PFSK-1 (cell line): Measurements from ENCODE around the gene ARAP1.

Experiments used
- FOXP2 ChIP-seq: optimal IDR thresholded peaks from 2 replicates; pipeline ENCODE3; 2011; ENCODE audit warnings: borderline replicate concordance, control low read depth, inconsistent platforms; ENCODE audit not compliant: insufficient read depth; ENCODE audit errors: extremely low read length, extremely low read depth
- POLR2AphosphoS5 ChIP-seq: IDR thresholded peaks from 2 replicates; pipeline ENCODE4 v1.6.1; 2012; ENCODE audit warnings: low read depth, mild to moderate bottlenecking, control low read depth, low read length, moderate library complexity
- SIN3A ChIP-seq: IDR thresholded peaks from 2 replicates; pipeline ENCODE4 v1.6.1; 2012; ENCODE audit warnings: mild to moderate bottlenecking, low read length, moderate library complexity, borderline replicate concordance; ENCODE audit not compliant: insufficient read depth
- TF ChIP-seq, protein P1 (sequence below), 2 experiments: IDR thresholded peaks; 2 replicates each; pipeline versions ENCODE4 v1.6.1 to v1.8.0; 2011 to 2012; ENCODE audit warnings: low read depth in 2 of 2, low read length in 2 of 2, control low read depth in 1 of 2, inconsistent platforms in 1 of 2, mild to moderate bottlenecking in 1 of 2, moderate library complexity in 1 of 2; ENCODE audit not compliant: insufficient read depth in 1 of 2

DNA sequence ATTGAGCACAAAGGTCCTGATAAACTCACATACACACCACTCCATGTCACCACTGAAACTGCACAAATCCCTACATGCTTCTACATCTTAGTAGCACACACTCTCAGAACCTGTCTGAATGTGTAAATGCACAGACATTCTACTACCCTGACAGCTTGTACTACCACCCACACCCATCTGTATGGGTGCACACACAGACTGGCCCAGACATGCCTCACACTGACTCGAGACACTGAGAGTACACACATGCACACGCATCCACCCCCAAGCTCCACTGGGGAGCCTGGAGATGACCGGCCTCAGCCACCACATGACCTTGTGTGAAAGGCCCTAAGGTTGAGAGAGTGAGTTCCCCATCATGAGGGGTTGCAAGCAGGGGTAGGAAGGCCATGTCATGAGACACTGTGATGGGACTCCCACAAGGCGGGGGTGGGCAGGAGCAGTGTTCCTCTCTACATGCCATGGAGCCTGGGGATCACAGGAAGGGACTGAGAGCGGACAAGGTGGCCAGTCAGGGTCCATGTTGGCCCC, 28.1 kb downstream of the ARAP1 start:
- TF ChIP-seq FOXP2 = no peak
- no peak for TF ChIP-seq POLR2AphosphoS5
- no peak for TF ChIP-seq SIN3A
- TF ChIP-seq, protein P1, sequence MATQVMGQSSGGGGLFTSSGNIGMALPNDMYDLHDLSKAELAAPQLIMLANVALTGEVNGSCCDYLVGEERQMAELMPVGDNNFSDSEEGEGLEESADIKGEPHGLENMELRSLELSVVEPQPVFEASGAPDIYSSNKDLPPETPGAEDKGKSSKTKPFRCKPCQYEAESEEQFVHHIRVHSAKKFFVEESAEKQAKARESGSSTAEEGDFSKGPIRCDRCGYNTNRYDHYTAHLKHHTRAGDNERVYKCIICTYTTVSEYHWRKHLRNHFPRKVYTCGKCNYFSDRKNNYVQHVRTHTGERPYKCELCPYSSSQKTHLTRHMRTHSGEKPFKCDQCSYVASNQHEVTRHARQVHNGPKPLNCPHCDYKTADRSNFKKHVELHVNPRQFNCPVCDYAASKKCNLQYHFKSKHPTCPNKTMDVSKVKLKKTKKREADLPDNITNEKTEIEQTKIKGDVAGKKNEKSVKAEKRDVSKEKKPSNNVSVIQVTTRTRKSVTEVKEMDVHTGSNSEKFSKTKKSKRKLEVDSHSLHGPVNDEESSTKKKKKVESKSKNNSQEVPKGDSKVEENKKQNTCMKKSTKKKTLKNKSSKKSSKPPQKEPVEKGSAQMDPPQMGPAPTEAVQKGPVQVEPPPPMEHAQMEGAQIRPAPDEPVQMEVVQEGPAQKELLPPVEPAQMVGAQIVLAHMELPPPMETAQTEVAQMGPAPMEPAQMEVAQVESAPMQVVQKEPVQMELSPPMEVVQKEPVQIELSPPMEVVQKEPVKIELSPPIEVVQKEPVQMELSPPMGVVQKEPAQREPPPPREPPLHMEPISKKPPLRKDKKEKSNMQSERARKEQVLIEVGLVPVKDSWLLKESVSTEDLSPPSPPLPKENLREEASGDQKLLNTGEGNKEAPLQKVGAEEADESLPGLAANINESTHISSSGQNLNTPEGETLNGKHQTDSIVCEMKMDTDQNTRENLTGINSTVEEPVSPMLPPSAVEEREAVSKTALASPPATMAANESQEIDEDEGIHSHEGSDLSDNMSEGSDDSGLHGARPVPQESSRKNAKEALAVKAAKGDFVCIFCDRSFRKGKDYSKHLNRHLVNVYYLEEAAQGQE (IDR thresholded peaks at IDR 0.05; ENCODE audit: insufficient read depth in 1 of 2, low read depth in 2 of 2, low read length in 2 of 2) = no peak
